Right lobe of liver (tissue), 4 donors: ENCODE measurements around the gene ONECUT1.

ENCODE experiments used
- CTCF ChIP-seq, 4 donors: fragments of 200-600 bp in 3 of 4; fragments of 450-650 bp in 1 of 4; IDR thresholded peaks; one replicate each; pipeline versions ENCODE4 v1.5.1 to v1.8.0; 2016 to 2022; ENCODE audit warnings: antibody characterized with exemption in 4 of 4, mild to moderate bottlenecking in 2 of 4
- POLR2A ChIP-seq: fragments of 450-650 bp; IDR thresholded peaks from one replicate; pipeline ENCODE4 v1.6.1; 2017; ENCODE audit warnings: antibody characterized with exemption, mild to moderate bottlenecking
- donor health status: DM: no; HTN: no; CAD: no.
- donor health status: DM: no; HTN: no; CAD: no.
- donor health status: DM: no; HTN: yes; CAD: no.

GRCh38 chr15:52745326-52746161, 44.6 kb downstream of the ONECUT1 start:
- TF ChIP-seq CTCF (IDR thresholded peaks at IDR 0.05) (no peak), POLR2A (no peak)
